HG03175 (cell line): Measurements from ENCODE around the gene ZNF562.

Source experiments
- ATAC-seq: cut with Tn5 transposase; IDR thresholded peaks from one replicate; pipeline ENCODE4 v1.9.1; 2021; ENCODE audit warnings: mild to moderate bottlenecking, moderate library complexity; ENCODE audit not compliant: unreplicated experiment

The ZNF562 gene

DNA sequence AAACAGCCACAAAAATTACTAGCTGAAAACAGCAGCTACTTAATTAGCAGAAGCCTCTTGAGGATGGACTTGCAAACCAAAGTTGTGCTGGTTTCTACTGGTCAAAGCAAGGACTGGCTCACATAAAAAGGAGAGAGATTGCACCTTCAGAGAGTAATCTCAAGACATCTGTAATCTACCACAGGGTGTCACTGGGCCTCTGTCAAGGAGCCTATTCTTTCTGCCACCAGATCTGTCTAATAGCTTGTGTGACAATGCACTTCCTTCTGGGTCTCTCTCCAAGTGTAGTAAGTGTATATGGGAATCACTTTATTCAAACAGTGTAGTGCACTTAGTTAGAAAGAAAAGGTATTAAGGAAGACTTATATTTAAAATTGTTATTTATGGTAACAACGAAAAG lies 29.4 kb downstream of the ZNF562 start:
- ATAC-seq: no peak

DNA sequence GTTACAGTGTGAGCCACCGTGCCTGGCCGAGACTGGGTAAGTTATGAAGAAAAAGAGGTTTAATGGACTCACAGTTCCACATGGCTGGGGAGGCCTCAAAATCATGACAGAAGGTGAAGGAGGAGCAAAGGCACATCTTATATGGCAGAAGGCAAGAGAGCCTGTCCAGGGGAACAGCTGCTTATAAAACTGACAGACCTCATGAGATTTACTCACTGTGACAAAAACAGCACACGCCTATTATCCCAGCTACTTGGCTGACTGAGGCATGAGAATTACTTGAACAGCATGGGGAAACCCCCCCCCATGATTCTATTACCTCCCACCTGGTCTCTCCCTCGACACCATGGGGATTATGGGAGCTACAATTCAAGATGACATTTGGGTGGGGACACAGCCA lies 30.4 kb downstream of the ZNF562 start:
- ATAC-seq: no peak

DNA sequence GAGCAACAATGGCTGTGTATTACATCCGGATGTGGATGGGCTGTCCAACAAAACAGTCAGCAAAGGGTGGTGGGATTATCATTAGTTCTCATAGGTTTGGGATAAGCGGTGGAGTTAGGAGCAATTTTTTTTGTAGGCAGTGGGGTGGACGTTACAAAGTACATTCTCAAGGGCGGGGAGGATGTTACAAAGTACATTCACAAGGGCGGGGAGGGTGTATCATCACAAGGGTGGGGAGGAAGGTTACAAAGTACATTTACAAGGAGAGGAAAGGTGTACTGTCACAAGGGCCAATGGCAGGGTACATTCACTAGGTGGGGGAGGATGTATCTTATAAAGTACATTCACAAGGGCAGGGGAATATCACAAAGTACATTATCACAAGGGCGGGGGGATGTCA lies 33.1 kb downstream of the ZNF562 start:
- no peak for ATAC-seq

DNA sequence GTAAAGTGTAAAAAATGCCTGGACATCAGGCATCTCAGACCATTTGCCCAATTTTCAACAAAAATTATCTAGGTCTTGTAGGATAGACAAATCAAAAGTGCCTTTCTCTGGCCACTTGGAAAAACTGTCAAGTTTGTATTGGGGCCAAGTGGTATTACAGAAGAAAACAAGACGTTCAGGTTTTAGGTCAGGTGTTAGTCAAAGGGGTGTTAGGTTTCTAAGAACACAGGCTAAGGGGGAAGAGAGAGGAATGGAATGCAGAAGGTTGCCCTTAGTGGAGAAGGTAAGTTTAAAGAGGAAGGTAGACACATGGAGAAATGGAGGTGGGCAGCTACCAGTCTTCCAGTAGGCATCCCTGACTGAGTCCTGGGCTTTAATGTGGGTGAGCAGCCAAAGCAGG lies 33.9 kb downstream of the ZNF562 start:
- no peak for ATAC-seq

GRCh38 chr19:9636018-9636417 lies 38.9 kb downstream of the ZNF562 start:
- ATAC-seq: no peak

GRCh38 chr19:9627856-9628255 lies 47.0 kb downstream of the ZNF562 start:
- no peak for ATAC-seq

- no peak for ATAC-seq
These were observed 52.4 kb downstream of the ZNF562 start for GRCh38 chr19:9622531-9622930.

DNA sequence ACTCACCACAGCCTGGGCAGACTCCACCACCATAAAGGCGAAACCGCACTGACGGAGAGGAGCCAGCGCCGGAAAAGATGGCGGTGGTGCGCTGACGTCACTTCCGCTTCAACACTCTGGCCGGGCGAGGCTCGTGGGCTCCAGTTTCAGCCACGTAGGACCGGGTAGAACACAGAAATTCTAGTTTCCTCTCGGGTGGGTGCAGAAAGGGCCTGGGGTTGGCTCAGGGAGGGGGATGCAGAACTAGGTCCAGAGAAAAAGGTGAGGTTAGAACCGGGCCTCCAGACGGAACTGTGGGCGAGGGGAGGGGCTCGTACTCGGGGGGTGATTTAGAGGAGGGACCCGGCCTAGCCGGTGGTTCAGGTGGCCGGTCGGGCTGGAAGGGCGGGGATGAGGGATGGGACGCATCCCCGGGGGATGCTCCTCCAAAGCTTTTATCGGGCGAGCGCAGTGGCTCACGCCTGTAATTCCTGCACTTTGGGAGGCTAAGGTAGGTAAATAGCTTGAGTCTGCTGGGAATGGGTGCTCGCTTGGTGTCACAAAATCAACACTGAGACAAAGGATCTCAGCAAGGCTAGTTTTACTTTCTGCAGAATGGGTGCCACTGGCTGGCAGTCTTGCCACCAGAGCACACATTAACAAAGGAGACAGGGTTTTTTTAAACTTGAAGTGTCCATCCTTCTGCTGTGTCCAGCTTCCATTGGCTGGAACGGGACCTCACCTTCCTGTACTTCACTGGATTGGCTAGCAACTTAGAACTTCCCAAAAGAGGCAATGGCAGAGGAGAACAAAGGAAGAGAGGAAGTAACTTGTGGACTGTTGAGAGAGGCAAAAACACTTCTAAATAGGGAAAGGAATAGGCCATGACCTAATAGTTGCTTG lies 53.5 kb downstream of the ZNF562 start, which contains the start of gene ZNF561:
TSS of gene ZNF561 (minus strand) at position 77 of the 882 bp plus-strand sequence. CDS start 1,776 bp downstream, outside the sequence.
- ATAC-seq: peak; percentile 84

- peak; percentile 38 for ATAC-seq
These were observed 54.1 kb downstream of the ZNF562 start for GRCh38 chr19:9620842-9621155.

GRCh38 chr19:9615844-9616243 lies 59.1 kb downstream of the ZNF562 start:
- ATAC-seq: no peak

GRCh38 chr19:9610484-9611113 lies 64.3 kb downstream of the ZNF562 start:
- no peak for ATAC-seq

GRCh38 chr19:9608912-9609311 lies 66.0 kb downstream of the ZNF562 start:
- no peak for ATAC-seq

DNA sequence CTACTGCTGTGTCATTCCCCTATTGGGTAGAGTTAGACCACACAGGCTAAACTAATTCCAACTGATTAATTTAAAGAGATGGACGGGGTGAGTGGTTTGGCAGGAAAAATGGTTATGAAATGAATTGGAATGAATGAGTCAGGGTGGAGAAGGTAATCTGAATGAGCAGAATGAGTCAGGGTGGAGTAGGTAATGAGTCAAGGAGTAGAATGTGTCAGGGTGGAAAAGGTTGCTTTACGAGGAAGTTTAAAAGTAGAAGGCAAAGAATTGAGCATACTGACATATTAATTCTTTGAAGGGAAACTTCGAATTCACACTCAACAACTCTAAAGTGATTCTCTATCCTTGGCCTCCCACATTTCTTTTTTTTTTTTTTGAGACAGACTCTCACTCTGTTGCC lies 77.9 kb downstream of the ZNF562 start:
- ATAC-seq: no peak
